EH (cell line): ENCODE data around the gene HTR7.
"Not testable (repeated sequence)": the region's sequence is repeated elsewhere in the genome, so short reads cannot be mapped to it uniquely, and the experiment has no call there.

ENCODE experiments used
- DNase-seq: peaks from one replicate; pipeline ENCODE4 v3.0.0-alpha.2; 2015; ENCODE audit warnings: low read depth

Gene HTR7

DNA sequence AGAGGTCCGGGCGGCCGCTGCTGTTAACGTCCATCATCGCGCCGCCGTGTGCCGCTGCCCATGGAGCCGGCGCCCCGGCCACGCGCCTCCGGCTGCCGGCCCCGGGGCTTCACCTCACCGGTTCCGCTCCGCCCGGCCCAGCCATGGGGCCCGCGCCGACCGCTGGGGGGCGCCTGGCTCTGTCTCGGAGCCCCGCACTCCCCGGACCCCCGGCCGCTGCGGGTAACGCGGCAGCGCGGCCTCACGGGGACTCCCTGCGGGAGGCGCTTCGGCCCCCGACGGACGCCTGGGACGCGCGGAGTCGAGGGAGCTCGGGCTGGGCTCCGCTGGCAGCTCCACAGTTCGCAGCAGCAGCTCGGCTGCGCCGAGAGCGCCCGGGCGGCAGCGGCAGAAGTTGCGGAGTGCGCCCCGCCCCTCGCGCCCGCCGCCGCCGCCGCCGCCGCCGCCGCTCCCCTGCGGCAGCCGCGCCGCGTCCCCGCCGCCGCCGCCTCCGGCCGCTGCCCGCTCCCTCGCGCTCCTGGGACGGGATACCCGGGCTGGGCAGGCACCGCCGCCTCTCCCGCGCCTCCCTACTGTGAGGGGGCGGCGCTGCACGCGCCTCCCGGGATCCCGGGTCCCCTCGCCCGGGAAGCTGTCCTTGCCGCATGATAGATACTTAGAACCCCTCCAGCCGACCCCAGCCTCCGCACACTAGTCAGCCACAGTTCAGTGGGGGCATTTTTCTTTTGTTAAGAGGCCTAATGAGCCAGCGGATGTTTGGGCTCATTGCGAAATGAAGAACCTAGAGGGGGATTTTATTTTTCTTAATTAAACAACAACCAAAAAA, at the start of gene HTR7:
Gene HTR7, minus strand, starts transcription at position 405 of the 826 bp plus-strand sequence. Its CDS starts 368 bp downstream, at position 37.
- DNase-seq, result peak; percentile 52

DNA sequence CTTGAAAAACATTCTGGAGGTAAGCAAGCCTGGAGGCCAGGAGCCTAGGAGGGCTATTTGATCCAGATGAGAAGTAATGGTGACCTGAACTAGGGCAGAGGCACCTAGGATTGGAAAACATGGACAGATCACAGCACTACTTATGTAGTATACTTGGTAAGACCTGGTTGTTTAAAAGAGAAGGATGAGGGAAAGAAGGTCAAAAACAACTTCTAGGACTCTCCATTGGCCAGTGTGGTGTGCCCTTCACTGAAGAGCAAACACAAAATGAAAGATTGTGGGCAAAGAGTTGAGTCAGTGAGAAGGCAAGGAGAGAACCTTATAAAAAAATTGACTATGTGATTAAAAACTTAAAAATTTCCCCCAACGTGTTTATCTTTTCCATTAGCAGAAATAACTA, 48.8 kb upstream of the HTR7 start:
- no peak for DNase-seq

DNA sequence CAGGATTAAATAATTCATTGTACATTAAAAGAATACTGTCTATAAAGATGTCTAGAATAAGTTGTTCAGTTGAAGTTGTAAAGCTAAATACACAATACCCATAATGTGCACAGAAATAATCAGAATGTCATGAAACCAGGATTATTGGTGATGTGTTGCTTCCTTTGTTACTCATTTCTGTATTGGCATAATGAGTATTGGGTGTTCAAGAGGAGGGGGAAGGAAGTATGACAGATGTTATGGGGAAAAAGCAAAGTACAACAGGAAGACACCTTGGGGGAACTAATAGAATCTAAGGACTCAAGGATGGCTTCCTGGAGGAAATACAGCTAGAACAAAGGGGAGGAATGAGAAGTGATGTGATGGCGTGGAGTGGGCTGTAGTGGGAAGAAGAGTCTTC, 48.1 kb upstream of the HTR7 start:
- DNase-seq, result no peak

DNA sequence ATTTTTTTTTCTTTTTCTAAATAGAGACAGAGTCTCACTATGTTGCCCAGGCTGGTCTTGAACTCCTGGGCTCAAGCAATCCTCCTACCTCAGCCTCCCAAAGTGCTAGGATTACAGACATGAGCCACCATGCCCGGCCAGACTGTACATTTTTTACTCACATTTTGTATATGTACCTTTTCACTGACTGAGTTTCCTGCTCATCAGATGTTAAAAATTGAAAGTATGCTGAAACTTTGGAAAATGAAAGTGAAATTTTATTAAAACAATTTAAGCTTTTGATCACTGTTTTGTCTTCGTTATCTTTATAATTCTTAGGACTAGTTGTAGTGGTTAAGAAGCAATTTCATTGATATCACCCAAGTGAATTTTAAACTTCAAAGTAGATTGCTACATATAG, 39.1 kb upstream of the HTR7 start:
- DNase-seq, result not testable (repeated sequence)

DNA sequence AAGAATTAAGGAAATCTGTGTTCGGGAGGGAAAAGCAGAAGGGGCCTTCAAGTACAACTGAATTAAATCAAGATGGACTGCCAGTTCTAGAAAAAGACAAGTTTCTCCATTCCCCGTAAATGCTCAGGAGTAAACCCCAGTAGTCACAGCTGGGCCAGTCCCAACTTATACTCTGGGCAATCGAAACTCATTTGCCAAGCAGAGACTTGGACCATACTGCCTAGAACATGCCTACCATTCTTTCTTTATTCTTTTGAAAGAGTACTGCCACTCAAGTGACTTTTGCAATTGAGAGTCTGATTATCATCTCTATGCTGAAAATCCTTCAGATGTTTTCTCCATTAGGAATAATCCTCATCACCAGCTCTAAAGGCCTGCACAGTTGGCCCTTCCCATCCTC, 35.4 kb upstream of the HTR7 start:
- no peak for DNase-seq

DNA sequence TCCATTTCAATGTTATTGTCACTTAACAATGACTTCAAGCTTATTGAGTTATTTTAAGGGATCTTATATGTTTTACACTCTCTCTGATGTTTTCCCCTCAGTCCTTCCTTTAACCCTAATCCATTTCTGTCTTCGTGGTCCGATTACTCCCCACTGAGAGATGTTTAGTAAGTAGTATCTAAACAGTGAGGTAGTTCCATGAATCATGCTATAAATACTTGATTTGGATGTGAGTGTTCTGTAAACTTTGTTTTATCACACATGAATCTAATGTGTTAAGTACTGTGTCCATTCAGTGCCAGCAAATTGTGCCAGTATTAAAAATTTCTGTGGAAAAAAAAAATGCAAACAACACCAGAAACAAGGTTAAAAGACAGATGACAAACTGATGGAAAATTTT, 32.5 kb upstream of the HTR7 start:
- peak; percentile 52 for DNase-seq

DNA sequence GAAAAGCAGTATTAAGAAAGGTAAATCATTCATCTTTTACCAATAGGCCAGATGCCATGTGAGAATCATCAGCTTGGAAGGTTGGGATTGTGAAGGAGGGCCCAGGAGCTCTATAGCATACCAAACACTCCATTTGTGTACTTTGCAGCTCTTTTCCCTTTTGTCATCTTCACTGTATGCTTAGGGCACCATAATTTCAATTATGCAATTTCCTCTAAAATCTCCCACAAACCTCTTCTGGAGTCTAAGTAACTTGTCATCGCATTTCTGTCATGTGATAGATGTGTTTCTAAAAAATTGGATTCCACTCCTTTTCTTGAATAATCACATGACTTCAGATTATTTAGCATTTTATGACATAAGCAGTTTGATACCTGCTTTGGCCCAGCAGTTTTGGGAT, 31.8 kb upstream of the HTR7 start:
- DNase-seq, result peak; percentile 25

DNA sequence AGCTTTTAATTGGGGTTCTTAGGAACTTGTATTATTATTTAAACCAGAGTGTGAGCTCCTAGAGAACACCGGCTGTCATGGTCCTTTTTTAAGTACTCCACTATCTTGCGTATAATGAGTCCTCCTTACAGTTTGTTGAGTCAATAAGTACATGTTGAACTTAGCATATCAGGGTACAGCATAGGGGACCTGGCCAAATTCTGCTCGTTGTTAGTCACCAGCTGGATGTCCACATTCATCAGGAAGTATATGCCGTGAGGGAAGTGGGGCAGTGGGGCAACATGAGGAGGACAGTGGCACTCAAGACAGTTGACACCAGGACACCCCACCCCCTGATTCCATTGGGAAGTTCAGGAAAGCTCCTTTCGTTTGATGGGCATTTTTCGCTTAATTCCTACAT, 30.5 kb upstream of the HTR7 start:
- no peak for DNase-seq

DNA sequence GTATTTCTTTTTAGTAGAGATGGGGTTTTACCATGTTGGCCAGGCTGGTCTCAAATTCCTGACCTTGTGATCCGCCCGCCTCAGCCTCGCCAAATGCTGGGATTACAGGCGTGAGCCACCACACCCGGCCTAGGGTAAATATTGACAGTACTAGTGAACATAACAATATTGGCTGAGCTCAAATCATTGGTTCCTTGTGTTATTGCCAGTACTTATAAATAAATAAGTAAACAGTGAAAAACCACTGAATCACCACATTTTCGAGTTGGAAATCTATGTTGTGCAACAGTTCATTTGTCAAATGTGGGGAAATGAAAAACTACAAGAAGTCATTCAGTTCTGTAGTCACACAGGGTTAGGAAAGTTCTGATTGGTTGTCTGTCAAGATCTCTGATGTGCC, 29.7 kb upstream of the HTR7 start:
- no peak for DNase-seq

DNA sequence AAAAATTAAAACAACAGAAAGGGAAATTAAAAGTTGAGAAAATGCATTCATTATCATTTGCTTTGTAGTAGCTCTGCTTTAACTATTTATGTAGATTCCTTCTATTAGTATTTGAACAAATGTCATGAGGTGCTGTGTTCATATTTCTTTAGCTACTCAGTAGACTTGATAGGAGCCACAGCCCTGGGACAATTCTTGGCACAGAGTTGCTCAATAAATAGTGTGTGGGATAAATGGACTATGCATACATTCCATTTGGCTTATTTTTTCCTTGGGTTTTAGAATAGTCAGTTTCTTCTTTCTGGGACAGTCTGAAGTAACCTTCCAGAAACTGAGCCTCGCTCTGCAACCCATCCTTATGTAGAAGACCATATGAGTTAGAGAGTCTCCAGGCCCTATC, 27.3 kb upstream of the HTR7 start:
- DNase-seq, result peak; percentile 91

DNA sequence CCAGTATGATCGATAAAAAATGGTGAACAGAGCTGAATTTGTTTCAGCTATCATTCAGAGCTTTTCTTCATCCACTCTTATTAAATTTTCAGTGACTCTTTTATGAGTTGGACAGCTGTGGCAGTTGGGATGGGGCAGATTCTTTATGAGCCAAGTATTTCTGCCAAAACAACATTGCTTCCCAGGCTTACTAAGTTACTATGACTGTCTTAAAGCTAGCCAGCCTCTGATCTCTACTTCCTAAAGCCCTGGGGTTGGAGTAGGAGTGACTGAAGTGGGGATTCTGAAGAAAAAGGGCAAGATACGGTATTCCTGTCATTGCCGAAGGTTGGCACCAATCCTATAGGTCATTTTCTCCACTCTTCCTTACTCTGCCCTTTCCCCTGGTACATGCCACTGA, 26.6 kb upstream of the HTR7 start:
- DNase-seq, result peak; percentile 84

DNA sequence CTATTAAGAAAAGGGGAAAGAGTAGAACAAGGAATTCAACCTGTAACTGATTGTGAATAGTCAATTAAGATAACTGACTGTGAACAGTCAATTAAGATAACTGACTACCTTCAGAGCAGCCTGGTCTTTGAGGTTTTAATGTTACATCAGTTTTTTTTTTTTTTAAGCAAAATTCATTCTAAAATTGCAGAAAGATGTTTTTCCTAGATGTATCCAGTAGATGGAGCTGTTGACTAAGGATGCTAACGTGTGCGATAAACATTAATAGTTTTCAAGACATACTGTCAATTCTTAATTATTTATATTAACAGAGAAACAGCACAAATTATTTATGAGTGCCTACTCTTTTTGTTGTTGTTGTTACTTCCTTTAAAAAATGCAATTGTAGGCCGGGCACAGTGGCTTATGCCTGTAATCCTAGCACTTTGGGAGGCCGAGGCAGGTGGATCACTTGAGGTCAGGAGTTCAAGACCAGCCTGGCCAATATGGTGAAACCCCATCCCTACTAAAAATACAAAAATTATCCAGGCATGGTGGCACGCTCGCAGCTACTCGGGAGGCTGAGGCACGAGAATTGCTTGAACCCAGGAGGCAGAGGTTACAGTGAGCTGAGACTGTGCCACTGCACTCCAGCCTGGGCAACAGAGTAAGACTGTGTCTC, 22.4 kb upstream of the HTR7 start:
- peak; percentile 57 for DNase-seq

DNA sequence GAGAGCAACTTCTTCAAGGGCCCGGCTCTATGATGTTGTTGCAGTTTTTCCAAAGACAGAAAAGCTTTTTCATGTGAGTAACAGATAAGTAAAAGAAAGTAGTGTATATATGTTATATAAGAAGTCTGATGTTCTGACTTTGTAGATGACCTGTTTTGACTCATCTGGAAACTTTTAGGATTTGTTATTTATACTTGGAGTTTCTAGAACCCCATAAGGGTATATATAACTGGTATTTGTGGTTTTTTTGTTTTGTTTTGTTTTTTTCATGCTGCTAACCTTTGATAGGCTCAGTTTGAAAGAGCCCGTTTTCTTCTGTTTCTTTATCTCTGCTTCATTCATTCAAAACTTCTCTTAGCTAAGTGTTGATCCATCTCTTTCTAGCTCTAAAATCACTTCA, 21.2 kb upstream of the HTR7 start:
- no peak for DNase-seq

DNA sequence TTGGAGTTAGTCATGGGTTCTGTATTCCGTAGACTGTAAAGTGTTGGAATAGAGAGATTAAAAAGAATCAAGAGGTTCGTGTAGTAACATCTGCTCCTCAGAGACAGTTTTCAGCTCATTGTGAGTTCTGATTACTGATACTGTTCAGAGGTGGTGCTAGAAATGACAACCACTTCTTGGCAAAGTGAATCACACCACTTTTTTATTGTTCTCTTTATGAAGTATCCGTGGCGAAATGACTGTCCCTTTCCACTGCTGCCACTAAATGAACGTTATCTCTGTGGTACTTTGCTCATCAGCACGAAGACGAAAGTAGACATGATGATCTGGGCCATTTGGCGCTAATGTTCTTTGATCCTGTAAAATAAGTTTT, 14.8 kb upstream of the HTR7 start:
- no peak for DNase-seq

DNA sequence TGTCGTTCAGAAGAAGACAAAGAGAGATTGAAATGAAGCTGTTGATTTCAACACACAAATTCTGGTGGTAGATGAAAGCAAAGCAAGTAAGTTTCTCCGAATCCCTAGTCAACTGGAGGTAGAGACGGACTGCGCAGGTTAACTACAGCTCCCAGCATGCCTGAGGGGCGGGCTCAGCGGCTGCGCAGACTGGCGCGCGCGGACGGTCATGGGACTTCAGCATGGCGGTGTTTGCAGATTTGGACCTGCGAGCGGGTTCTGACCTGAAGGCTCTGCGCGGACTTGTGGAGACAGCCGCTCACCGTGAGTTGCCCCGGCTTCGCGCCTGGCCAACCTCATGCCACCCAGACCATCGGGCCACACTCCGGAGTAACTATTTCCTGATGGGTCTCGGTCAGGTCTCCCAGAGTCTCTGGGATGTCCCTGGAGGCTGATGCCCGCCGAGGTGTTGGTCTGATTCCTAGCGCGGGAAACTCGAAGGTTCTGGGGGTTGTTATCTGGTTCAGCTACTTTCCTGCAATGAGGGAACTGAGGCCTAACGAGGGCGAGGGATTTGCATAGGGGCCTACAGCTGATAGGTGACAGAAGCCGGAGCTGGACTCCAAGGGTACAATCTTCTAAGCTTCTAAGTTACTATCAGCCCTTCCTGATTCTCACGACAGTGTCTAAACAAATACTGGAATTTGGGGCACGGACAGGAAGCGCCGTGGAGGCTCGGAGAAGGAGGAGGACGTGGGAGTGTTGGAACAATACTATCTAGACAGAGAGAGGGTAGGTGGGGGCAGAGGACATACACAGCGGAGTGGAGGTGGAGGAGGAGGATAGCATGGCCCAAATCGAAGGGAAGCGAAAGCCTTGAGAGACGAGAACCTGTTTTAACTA, 14.2 kb upstream of the HTR7 start, which contains the start of gene RPP30:
Gene RPP30, plus strand, starts transcription at position 209 of the 882 bp plus-strand sequence. Its CDS starts 13 bp downstream, at position 222.
- peak; percentile 80 for DNase-seq

DNA sequence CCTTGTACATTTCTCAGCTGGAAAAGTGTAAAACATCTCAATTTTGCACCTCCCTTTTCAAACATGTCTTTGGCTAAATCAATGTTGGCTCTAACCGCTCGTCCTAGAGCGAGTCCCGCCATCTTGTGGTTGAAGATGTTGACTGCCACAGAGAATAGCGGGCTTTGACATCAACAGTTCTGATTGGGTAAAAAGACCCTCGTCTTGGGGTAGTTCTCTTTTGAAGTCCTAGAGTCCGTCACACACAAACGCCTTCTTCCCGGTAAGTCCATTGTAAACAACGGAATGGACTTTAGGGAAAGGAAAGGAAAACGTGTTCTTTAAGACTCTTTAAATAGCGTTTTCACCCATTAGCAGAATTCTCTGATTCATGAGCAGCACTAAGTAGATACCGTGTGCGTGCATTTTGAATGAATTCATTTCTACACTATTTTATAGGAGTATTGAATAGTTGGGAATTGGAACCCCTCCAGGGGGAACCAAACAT, 13.5 kb upstream of the HTR7 start:
- DNase-seq, result peak; percentile 70

DNA sequence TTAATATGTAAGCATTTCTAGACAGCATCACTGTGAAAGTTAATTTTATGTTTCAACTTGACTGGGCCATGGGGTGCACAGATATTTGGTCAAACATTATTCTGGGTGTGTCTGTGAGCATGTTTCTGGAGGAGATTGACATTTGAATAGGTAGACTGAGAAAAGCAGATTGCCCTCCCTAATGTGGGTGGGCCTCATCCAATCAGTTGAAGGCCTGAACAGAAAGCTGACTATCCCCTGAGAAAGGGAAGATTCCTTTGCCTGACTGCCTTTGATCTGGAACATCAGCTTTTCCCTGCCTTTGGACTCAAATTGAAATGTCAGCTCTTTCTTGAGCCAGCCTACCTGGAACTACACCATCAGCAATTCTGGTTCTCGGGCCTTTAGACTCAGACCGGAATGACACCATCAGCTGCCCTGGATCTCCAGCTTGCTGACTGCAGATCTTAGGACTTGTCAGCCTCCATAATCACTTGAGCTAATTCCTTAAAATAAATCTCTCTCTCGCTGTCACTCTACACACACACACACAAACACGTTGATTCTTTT, 8.3 kb upstream of the HTR7 start:
- no peak for DNase-seq

DNA sequence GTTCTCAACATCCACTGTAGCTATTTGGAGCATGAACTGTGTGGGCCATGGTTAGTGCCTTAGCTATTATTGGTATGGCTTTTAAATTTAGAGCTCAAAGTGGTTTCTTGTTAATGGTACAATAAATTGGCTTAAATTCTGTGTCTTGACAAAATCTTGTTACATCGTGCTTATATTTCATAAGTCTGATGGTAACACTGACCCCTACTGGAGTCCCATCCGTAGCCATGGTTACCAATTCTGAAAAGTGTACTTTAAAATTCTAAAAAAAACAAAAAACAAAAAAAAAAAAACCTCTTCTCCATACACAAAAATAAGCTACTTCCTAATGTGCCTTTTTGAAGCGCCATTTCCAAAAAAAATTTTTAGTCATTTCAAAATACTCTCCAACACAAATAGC, 7.6 kb upstream of the HTR7 start:
- DNase-seq, result peak; percentile 34

DNA sequence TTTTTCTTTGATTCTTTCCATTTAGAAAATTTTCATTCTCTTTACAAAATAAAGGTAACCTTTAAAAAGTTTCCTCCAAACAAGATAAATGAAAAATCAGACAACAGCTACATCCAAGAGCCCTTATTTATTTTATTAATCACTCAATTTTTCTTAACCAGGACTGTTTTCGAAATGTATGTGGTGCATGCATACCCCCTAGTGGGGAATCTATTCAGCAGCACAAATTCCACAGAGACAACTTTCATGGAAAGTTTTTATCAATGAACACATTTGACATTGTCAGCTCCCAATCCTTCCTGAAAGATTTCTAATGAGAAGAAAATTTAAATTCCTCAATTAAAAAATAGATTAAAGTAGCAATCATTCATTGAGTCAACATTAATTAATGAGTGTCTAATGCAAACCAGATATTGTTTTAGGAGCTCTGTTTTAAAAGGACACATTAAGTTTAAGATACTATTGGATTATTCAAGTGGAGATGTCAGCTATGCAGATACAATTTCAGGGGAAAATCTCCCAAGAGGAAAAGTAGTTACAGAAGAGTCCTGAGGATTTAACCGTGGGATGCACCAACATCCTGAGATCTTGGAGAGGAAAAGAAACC, 5.2 kb upstream of the HTR7 start:
- peak; percentile 51 for DNase-seq

DNA sequence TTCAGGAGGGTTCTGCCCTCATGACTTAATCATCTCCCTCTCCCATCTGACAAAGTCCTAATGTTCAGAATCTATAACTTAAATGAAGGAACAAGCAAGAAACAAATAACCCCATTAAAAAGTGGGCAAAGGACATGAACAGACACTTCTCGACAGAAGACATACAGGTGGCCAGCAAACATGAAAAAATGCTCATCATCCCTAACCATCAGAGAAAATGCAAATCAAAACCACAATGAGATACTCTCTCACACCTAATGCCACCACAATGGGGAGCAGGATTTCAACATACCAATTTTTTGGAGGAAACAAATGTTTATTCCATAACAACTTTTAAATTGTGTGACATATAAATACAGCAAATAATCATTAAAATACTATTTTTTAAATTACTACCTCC, 3.0 kb upstream of the HTR7 start:
- no peak for DNase-seq

DNA sequence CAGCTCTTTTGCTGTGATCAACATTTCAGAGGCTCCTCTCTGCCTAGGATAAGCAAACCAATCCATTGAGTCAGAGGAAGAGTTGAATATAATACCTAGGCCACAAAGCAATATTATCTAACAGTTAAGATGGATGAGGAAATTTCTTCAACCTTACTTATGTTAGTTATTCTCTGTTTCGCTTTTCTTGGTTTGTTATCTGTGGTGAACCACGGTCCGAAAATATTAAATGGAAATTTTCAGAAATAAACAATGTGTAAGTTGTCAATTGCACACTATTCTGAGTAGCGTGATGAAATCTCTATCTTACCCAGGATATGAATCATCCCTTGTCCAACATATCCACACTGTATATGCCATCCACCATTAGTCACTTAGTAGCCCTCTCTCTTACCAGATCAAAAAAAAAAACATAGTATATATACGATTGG, 1.5 kb upstream of the HTR7 start:
- peak; percentile 76 for DNase-seq
